Vagina (tissue), 2 donors: ENCODE measurements around the gene FAM222A.

Source experiments
- CTCF ChIP-seq, 3 experiments: fragments of 450-650 bp in 2 of 3; fragments of 200-600 bp in 1 of 3; sonication (generic) in 1 of 3; IDR thresholded peaks; one replicate each; pipeline ENCODE4 v1.5.1; 2017 to 2019; ENCODE audit warnings: antibody characterized with exemption in 3 of 3, mild to moderate bottlenecking in 2 of 3, moderate library complexity in 2 of 3
- POLR2A ChIP-seq, 2 donors: fragments of 450-650 bp; IDR thresholded peaks; one replicate each; pipeline ENCODE4 v1.6.1; 2017; ENCODE audit warnings: antibody characterized with exemption in 2 of 2, mild to moderate bottlenecking in 2 of 2, moderate library complexity in 2 of 2
- POLR2AphosphoS5 ChIP-seq, 2 donors: sonication (generic); formaldehyde crosslinking; IDR thresholded peaks; one replicate each; pipeline ENCODE4 v1.9.0; 2017; ENCODE audit warnings: antibody characterized with exemption in 2 of 2, mild to moderate bottlenecking in 2 of 2, low read depth in 1 of 2; ENCODE audit not compliant: insufficient read depth in 1 of 2

- TF ChIP-seq POLR2AphosphoS5 (IDR thresholded peaks at IDR 0.05; ENCODE audit: insufficient read depth in 1 of 2, low read depth in 1 of 2) = no peak
- TF ChIP-seq CTCF (IDR thresholded peaks at IDR 0.05) = no peak
- TF ChIP-seq POLR2A (IDR thresholded peaks at IDR 0.05) = no peak
Observed at GRCh38 chr12:109683316-109683715, 30.3 kb upstream of the FAM222A start.
